Measurements from ENCODE around the gene KRT76. TPM values are rescaled to one million over a fixed set of nuclear protein-coding genes. Genes with fewer than 3 reads are reported as not detected.

The KRT76 gene
- total and polyA plus RNA-seq, 10 of the 15 experiments (the other 5 are each of a cell fraction or from before 2014, with no cell fraction given) = not detected

- intact Hi-C loops (cut with micrococcal nuclease; ENCODE audit: unreplicated experiment) = no loop called here
- ChIA-PET RAD21 (ENCODE audit: unreplicated experiment) (no interaction called here), POLR2A (no interaction called here), SMC1A (ENCODE audit: uncharacterized antibody, unreplicated experiment) (interaction anchor here (1.3 kb wide), 1 partner anchor 267 kb away, joined by 3 read pairs; no protein-coding TSS in a partner anchor), CTCF (interaction anchor here (1.2 to 1.6 kb wide), 3 partner anchors 9 to 107 kb away, joined by 3 to 5 read pairs (median 3); no protein-coding TSS in a partner anchor)
- 14% methylated on average over 3 of the region's 3 CpGs for WGBS (ENCODE audit: insufficient coverage, insufficient replicate concordance, low lambda C conversion rate, missing lambda C conversion rate)
- no TSS peak for BruUV-seq (replicated peaks)
- H3K4me3 ChIP-seq = no peak overlapping the region
- no peak overlapping the region for H2AFZ ChIP-seq (ENCODE audit: control insufficient read depth, low read depth, low read length)
- FAIRE-seq (no peak), ATAC-seq (no peak), DNase-seq (ENCODE audit: low read depth, low spot score) (no peak)
- H3K4me2 ChIP-seq (ENCODE audit: control insufficient read depth, insufficient read depth) = no peak overlapping the region
- no peaks in the 10 kb centered on the region for H3K9me3 ChIP-seq (replicated peaks; ENCODE audit: control insufficient read depth, insufficient read depth, low read length)
- in situ Hi-C loops (cut with MboI) = no loop called here
- H3K27me3 ChIP-seq (replicated peaks in 1 of 2; ENCODE audit: control insufficient read depth in 2 of 2, insufficient read depth in 2 of 2, low read length in 1 of 2) = peaks cover 0 to 3% of the 10 kb centered on the region in 2 experiments; a peak in 3 of 4 replicates
- no peaks in the 10 kb centered on the region for H3K4me1 ChIP-seq (ENCODE audit: control insufficient read depth, insufficient read depth, low read length)
- H3K79me2 ChIP-seq (ENCODE audit: control insufficient read depth, insufficient read depth, low read length) = no peaks in the 10 kb centered on the region
- no peak overlapping the region for H3K27ac ChIP-seq (ENCODE audit: control insufficient read depth, insufficient read depth)
- no peaks in the 10 kb centered on the region for H4K20me1 ChIP-seq (ENCODE audit: control insufficient read depth, insufficient read depth)
- no peak for TF ChIP-seq TCF7 (IDR thresholded peaks at IDR 0.05; ENCODE audit: borderline replicate concordance)
- TF ChIP-seq PRDM15 (CRISPR knock-in tag; IDR thresholded peaks at IDR 0.05) = no peak
- no peak for TF ChIP-seq BRCA1 (IDR thresholded peaks at IDR 0.05; ENCODE audit: low read depth, low read length)
- no peak for TF ChIP-seq ZBED1 (IDR thresholded peaks at IDR 0.05; ENCODE audit: borderline replicate concordance)
- no peak for TF ChIP-seq ETV6 (conservative IDR thresholded peaks at IDR 0.05 in 1 of 2, IDR thresholded peaks at IDR 0.05 in 1 of 2; ENCODE audit: borderline replicate concordance in 1 of 2, low read depth in 1 of 2)
- no peaks in the 10 kb centered on the region for H3K36me3 ChIP-seq (ENCODE audit: control insufficient read depth in 2 of 2, insufficient read depth in 2 of 2, low read length in 1 of 2)
- H3K9ac ChIP-seq (ENCODE audit: control insufficient read depth, insufficient read depth, low read length) = no peak overlapping the region
These were observed 4.4 kb downstream of the KRT76 start for GRCh38 chr12:52772772-52773171.

Data from GM12878 (cell line).